ENCODE results near the gene YY2.

DNA sequence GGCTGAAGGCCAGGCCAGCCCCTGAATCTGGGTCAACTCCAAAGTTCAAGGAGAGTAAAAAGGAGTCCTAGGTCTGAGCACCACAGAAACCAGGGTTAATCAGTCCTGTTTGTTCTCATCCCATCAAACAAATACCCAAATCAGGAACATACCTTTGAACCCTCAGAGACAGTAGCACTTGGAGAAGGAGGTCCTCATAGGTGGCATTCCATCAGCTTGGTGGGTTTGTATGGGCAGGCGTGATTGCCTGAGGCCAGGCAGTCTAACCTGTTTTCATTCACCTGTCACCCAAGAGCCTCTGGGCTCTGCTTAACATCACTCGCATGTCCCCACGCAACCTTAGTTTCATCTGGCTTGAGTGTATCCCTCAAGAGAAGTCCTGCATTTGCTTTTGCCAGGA, 33.9 kb upstream of the YY2 start:
- TF ChIP-seq, protein P1, sequence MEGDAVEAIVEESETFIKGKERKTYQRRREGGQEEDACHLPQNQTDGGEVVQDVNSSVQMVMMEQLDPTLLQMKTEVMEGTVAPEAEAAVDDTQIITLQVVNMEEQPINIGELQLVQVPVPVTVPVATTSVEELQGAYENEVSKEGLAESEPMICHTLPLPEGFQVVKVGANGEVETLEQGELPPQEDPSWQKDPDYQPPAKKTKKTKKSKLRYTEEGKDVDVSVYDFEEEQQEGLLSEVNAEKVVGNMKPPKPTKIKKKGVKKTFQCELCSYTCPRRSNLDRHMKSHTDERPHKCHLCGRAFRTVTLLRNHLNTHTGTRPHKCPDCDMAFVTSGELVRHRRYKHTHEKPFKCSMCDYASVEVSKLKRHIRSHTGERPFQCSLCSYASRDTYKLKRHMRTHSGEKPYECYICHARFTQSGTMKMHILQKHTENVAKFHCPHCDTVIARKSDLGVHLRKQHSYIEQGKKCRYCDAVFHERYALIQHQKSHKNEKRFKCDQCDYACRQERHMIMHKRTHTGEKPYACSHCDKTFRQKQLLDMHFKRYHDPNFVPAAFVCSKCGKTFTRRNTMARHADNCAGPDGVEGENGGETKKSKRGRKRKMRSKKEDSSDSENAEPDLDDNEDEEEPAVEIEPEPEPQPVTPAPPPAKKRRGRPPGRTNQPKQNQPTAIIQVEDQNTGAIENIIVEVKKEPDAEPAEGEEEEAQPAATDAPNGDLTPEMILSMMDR (conservative IDR thresholded peaks at IDR 0.05; ENCODE audit: low read length), result no peak
- no peak for TF ChIP-seq EZH2phosphoT487 (IDR thresholded peaks at IDR 0.05; ENCODE audit: borderline replicate concordance)
